Activated CD4-positive, alpha-beta T cell treated with anti-CD3 and anti-CD28 coated beads, Interleukin-2, amount 50 U/mL, for 16 hours (primary cell): Measurements from ENCODE around the gene MCM7.
"Not testable (repeated sequence)": the region's sequence is repeated elsewhere in the genome, so short reads cannot be mapped to it uniquely, and the experiment has no call there.

ENCODE experiments used
- DNase-seq: peaks from one replicate; pipeline ENCODE4 v3.0.0-alpha.2; 2020

The MCM7 gene

DNA sequence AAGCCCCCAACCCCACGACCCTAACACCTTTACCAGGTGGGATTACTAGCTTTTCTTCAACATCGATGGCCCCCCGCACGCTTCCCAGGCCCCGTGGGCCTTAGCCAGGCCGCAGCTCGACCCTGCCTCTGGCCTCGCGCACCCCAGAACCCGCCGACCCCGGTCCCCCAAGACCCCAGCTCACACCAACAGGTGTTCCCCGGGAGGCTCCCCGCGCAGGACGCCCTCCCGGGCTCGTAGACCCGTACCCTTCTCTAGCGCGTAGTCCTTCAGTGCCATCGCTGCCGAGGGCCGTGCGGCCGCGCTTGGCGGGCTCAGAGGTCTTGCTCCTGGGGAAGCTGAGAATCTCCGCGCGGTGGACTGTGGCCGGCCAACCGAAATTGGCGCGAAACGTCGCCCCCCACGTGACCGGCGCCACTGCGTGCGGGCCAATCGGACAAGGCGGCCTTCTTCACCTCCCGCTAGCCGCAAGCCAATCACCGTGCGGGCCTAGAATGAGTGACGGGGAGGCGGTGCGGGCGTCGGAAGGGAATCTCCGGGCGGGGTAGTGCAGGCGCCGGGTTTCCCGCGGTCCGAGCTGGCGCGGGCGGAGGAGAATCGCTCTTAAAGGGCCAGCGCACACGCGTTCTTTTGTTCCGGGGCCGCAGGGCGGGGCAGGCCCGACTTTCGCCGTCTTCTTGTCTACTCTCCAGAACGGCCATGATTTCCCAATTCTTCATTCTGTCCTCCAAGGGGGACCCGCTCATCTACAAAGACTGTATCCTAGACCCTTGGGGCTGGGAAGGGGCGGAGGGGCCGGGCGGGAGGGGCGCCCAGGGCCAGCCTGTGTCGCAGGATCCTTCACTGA lies at the start of gene MCM7, which contains the start of gene AP4M1:
MCM7 (minus strand) TSS at position 382 of the 847 bp plus-strand sequence; CDS start at position 279, 103 bp downstream.
AP4M1 (plus strand) TSS at position 628 of the 847 bp plus-strand sequence; CDS start at position 700, 72 bp downstream.
- DNase-seq = peak; percentile 99

DNA sequence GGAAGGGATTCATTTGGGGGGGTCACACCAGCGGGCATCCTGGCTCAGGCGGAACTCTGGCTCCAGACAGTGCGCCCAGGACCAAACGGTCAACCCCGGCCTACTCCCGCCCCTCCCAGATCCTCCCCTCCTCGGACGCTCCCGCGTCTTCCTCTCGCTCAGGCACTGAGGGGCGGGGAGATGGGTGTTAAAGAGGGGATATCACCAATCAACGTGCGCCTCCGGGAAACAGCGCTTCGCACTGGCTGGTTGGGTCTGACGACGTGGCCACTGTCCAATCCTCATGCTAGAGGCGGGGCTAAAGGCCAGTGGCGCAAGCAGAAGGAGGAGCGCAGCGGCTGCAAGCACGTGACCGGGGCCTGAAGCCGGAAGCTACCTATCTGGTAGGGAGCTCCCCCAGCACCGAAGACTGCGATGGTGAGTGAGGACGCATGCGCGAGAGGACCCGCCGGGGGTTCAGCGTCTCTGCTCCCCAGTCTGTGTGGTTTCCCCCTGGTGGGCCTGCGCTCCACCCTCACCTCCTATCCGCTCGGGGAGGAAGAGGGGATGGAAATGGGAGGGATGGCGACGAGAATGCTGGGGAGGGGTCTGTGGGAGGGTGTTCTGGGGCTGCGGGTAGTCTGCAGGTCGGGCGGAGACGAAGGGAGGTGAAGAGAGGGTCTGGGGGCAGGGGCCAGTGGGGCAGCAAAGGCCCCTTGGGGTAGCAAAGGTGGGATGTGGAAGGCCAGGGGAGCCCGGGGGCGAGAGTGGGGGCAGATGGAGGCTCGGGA lies 47.5 kb upstream of the MCM7 start, which contains the start of gene LAMTOR4:
LAMTOR4 (plus strand) TSS at position 360 of the 770 bp plus-strand sequence; CDS start at position 415, 55 bp downstream.
- peak; percentile 100 for DNase-seq

DNA sequence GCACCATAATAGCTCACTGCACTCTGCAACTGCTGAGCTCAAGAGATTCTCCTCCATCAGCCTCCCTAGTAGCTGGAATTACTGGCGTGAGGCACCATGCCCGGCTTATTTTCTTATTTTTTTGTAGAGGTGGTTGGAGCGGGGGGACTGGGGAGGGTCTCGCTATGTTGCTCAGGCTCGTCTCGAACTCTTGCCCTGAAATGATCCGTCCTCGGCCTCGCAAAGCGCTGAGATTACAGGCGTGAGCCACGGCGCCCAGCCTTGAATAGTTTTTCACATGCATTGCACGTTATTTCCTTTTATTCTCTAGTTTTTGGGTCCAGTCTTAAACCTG lies 47.0 kb upstream of the MCM7 start:
- no peak for DNase-seq

DNA sequence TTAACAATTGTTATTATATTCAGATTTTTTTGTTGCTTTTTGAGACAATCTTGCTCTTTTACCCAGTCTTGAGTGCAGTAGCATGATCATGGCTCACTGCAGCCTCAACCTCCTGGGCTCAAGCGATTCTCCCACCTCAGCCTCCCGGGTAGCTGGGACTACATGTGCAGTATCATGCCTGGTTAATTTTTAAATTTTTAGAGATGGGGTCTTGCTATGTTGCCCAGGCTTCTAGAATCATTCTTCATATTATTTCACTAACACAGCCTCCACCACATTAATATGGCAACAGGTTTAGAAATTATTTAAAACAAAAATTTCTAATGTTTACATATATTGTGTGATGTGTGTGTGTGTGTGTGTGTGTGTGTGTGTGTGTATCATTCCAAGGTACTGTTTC lies 46.1 kb upstream of the MCM7 start:
- no peak for DNase-seq

DNA sequence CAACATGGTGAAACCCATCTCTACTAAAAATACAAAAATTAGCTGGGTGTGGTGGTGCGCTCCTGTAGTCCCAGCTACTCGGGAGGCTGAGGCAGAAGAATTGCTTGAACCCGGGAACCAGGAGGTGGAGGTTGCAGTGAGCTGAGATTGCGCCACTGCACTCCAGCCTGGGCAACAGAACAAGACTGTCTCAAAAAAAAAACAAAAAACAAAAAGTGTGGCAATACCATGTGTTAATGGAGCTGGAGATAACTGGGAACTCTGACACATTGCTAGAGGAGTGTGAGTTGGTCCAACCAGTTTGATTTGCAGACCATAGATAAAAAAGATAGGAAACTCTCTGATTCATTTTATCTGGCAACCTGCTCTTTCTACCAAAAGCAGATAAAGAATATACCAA lies 45.2 kb upstream of the MCM7 start:
- not testable (repeated sequence) for DNase-seq

DNA sequence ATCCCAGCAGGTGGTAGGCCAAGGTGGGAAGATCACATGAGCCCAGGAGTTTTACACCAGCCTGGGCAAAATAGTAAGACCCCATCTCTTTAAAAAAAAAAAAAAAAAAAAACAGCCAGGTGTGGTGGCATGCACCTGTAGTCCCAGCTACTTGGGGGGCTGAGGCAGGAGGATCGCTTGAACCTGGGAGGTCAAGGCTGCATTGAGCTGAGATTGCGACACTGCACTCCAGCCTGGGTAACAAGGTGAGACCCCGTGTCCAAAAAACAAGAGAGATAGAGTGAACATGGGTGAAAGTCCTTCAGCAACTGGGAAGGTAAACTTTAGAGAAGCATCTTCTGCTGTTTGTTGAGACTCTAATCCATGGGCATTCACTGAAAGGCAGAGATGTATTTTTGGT lies 41.3 kb upstream of the MCM7 start:
- DNase-seq = no peak

DNA sequence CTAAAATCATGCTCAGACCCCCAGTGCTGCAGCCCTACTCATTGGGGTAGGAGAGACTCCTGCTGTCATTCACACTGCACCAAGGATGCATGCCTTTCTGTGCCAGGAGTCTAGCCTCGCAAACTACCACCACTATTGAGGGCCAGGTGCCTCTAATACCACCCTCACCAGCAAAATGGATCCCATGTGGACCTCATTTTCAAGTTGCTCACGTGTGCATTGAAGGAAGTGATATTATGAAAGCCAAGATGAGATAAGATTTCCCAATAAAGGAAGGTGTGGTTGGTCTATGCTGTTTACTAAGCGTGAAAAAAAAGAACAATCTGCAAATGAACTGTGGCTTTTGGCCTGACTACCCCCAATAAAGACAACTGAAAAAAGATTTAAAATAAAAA lies 40.4 kb upstream of the MCM7 start:
- DNase-seq = no peak

DNA sequence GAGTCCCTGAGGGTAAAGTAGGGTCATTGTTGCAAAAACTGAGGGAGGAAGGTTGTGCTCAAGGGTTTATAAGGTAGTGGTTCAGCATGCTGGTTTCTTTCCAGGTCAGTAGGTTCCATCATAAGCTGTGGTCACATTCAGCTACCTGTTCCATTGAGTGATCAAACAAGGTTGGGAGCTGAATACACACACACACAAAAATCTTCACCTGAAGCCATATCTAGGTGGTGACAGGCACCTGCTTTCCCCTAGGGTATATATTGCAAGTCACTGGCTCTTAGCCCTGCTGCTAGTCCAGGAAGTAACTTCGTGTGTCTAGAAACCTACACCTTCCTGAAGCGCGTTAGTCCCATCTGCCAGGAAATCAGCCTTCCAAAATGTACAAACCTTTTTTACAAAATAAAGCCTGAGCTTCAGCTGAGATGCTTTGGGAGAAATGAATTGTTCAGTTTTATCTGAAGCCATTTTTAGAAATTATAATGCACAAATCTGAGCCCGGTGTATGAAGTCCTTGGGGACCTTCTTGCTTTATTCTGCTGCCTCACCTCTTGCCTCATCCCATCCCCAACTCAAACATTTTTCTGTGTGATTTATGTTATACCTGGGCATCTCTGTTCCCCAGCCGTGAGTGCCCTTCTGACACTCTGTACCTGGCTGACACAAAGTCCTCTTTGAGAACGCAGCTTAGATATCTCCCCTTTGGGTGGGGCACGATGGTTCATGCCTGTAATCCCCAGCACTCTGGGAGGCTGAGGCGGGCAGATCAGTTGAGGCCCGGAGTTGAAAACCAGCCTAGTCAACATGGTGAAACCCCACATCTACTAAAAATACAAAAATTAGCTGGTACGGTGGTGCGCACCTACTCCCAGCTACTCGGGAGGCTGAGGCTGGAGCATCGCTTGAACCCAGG lies 36.9 kb upstream of the MCM7 start:
- DNase-seq = no peak

DNA sequence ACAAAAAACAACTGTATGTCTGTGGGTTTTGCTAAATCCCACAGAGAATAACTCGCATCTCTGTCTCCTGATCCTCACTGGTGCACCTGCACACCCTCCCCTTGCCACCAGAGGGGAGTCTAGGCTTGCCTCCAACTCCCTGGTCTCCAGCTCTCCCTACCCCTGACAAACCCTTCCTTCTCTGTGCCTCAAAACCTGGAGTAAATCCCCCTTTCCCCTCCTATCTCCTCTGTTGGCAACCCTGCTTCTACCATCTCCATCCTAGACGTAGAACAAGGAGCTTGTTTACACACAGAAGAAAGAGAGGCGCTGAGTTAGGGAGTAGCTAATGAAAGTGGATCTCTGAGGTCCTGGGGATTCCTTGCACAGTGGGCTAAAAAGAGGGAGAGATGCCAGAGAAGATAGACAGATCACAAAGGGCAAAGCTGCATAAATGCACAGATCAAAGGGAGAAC lies 31.5 kb upstream of the MCM7 start:
- peak; percentile 71 for DNase-seq

DNA sequence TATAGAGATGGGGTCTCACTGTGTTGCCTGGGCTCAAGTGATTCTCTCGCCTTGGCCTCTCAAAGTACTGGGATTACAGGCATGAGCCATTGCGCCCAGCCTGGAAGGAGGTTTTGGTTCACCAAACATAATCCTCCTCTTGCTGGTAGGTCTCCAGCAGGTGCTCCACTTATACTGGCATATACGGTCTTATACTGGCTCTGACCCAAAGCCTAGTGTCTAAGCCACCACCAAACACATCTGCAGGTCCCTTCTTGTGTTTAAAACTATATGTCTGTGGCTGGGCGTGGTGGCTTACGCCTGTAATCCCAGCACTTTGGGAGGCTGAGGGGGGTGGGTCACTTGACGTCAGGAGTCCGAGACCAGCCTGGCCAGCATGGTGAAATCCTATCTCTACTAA lies 30.9 kb upstream of the MCM7 start:
- DNase-seq = no peak

DNA sequence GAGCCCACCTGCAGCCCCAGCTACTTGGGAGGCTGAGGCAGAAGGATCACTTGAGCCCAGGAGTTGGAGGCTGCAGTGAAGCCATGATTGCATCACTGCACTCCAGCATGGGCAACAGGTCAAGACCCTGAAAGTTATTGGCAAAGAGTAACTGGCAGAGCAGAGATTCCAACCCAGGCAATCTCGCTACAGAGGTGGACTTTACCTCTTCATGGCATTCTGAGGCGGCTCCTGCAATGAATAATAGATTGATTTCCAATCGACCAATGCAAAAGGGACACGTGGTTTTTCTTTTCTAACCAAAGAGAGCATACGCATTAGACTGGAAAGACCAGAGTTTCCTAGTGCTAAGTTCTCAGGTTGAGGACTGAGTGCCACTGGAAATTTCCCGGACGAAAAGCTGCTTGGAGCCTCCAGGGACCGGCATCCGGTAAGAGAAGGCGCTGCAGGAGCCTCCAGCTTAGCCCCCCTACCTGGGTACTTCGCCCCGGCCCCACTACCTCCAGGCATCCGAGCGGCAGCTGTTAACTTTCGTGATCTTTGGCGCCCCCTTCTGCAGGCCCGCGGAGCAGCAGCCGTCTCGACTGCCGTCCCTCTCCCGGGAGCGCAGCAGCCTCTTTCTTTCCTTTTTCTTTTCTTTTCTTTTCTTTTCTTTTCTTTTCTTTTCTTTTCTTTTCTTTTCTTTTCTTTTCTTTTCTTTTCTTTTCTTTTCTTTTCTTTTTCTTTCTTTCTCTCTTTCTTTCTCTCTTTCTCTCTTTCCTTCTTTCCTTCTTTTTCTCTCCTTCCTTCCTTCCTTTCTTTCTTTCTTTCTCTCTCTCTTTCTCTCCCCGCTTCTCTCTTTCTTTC lies 29.6 kb upstream of the MCM7 start:
- DNase-seq = peak; percentile 81

DNA sequence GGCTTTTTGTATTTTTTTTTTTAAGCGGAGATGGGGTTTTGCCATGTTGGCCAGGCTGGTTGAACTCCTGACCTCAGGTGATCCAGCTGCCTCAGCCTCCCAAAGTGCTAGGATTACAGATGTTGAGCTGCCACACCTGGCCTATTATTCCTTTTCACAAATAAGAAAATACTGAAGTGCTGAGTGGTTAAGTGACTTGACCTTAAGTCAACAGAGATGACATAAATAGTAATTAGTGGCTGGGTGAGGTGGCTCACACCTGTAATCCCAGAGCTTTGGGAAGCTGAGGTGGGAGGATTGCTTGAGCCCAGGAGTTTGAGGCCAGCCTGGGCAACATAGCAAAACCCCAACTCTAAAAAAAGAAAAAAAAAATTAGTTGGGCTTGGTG lies 29.0 kb upstream of the MCM7 start:
- DNase-seq = not testable (repeated sequence)

DNA sequence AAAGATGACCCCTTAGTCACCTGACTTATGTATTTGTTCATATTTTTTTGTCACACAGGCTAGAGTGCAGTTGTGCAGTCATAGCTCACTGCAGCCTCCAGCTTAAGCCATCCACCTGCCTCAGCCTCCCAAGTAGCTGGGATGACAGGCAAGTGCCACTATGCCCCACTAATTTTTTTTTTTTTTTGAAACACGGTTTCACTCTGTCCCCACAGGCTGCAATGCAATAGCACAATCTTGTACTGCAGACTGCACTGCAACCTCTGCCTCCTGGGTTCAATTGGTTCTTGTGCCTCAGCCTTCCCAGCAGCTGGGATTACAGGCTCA lies 27.4 kb upstream of the MCM7 start:
- no peak for DNase-seq

DNA sequence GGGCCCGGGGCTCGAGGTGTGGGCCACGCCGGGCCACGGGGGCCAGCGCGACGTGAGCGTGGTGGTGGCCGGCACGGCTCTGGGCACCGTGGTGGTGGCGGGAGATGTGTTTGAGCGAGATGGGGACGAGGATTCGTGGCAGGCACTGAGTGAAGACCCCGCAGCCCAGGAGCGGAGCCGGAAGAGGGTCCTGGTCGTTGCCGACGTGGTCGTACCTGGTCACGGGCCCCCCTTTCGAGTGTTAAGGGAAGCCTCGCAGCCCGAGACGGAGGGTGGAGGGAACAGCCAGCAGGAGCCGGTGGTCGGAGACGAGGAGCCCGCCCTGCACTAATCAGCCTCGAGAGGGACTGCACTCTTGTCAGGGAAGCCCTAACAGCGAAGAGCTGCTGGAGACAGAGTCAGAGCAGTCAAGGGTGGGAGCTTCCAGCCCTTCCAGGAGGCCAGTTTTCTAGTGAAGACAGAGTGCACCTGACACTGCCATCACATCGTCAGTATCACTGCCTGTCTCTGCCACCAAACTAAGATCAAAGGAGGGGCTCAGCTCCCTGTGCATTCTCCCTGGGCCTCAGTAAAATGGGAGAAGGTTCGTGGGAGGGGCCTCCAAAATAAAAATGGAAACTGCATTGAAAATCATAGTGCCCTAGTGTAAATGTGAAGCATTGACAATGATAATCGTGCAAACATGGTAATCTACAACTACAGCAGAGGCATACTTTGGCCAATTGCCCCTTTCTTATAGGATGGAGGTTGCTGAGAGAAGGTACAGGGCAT lies 26.9 kb upstream of the MCM7 start:
- no peak for DNase-seq

DNA sequence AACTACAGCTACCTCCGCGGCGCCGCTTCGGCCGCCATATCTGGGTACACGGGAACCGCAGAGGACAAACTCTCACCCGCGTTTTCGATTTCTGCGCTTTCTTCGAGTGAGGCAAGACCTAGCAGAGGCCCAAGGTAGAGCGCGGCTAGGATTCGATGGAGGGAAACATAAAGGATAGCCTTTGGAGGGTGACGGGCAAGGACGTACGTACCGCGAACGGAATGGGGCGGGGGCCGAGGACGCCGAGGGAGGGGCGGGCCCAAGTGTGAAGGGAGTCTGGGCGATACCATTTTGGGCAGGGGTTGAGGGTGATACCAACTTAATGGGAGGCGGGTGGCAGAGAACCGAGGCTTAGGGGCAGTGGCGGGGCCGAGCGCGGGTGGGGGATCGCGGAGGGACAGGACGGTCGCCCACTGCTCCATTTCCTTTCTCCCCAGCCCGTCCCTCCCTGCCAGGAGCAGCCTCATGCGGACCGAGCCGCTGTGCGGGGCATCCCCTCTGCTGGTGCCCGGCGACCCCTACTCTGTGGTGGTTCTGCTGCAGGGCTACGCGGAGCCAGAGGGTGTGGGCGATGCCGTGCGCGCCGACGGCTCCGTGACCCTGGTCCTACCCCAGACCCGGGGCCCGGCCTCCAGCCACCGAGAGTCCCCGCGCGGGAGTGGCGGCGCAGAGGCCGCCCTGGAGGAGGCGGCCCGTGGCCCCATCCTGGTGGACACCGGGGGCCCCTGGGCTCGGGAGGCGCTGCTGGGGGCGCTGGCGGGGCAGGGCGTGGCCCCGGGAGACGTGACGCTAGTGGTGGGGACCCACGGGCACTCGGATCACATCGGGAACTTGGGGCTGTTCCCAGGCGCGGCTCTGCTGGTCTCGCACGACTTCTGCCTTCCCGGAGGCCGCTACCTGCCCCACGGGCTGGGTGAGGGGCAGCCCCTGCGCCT lies 26.0 kb upstream of the MCM7 start, which contains the start of gene MBLAC1:
MBLAC1 (plus strand) TSS at position 37 of the 935 bp plus-strand sequence; CDS start at position 466, 429 bp downstream.
- DNase-seq = peak; percentile 92

DNA sequence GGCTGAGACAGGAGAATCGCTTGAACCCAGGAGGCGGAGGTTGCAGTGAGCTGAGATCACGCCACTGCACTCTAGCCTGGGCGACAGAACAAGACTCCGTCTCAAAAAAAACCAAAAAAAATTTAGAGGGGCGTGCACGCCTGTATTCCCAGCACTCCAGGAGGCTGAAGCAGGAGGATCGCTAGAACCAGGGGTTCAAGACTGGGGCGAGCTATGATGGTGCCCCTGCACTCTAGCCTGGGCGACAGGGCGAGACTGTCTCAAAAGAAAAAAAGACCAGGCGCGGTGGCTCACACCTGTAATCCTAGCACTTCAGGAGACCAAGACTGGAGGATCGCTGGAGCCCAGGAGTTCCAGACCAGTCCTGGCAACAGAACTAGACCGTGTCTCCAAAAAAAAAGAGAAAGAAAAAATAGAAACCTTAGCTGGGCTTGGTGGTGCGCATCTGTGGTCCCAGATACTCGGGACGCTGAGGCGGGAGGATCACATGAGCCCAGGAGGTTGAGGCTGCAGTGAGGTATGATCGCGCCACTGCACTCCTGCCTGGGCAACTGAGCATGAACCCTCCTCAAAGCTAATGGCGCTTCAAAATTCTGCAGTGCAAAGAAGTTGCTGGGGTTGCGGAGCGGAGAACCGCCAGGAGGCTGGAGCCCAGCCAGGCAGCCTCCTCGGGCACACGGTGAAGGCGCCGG lies 25.2 kb upstream of the MCM7 start:
- DNase-seq = no peak

DNA sequence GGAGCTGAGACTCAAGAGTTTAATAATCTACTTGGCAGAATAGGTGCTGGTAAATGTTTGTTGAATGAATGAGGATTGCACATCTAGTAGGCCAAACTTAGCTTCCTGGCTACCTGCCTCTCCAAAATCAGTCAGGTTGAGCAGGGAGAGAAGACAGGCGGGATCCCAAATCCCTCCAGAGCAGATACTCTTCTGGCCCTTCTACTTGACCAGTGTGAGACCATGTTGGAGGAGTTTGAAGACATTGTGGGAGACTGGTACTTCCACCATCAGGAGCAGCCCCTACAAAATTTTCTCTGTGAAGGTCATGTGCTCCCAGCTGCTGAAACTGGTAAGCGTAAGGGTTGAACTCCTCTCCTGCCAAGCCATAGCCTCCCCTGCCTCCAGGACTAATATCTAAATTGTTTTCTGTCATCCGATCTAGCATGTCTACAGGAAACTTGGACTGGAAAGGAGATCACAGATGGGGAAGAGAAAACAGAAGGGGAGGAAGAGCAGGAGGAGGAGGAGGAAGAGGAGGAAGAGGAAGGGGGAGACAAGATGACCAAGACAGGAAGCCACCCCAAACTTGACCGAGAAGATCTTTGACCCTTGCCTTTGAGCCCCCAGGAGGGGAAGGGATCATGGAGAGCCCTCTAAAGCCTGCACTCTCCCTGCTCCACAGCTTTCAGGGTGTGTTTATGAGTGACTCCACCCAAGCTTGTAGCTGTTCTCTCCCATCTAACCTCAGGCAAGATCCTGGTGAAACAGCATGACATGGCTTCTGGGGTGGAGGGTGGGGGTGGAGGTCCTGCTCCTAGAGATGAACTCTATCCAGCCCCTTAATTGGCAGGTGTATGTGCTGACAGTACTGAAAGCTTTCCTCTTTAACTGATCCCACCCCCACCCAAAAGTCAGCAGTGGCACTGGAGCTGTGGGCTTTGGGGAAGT lies 23.4 kb upstream of the MCM7 start:
- DNase-seq = no peak

DNA sequence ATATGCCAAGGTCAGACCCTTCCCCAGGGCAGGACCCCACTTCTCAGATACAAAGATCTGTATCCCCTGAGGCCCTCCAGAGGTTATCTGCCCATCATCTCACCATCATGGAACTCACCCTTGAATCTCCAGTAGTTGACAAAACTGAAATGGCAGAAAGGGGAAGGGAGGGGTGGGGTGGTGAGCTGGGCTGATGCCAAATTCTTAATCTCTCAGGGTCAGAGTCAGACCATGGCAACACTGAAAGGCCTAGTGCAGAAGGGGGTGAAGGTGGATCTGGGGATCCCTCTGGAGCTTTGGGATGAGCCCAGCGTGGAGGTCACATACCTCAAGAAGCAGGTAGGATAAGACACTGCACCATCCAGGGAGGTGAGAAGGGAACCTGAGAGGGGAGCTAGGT lies 21.4 kb upstream of the MCM7 start:
- DNase-seq = no peak
